Myocyte (in vitro differentiated cells): ENCODE data around the gene TSR1. TPM values are rescaled to one million over a fixed set of nuclear protein-coding genes. Genes with fewer than 3 reads are reported as not detected.
A peak's percentile ranks its signal among the peaks of the same experiment; 100 is the strongest.

Source experiments
- DNase-seq: peaks from one replicate; pipeline ENCODE4 v3.0.0-alpha.2; 2012; ENCODE audit warnings: low read depth
- polyA plus RNA-seq: library from polyadenylated mRNA; unstranded; fragments of >200 nt; gene quantifications from one replicate; pipeline ENCODE4 v1.2.1, GENCODE V29; 2012; ENCODE audit warnings: missing spikeins
- total RNA-seq: library from RNA; depleted of rRNA; stranded (reverse); fragments of >200 nt; gene quantifications from 2 replicates; pipeline ENCODE4 v1.2.3, GENCODE V29; 2014

The TSR1 gene
- 56.9 and 60.3 TPM in 2 replicates for total RNA-seq
- polyA plus RNA-seq: 21.4 TPM

DNA sequence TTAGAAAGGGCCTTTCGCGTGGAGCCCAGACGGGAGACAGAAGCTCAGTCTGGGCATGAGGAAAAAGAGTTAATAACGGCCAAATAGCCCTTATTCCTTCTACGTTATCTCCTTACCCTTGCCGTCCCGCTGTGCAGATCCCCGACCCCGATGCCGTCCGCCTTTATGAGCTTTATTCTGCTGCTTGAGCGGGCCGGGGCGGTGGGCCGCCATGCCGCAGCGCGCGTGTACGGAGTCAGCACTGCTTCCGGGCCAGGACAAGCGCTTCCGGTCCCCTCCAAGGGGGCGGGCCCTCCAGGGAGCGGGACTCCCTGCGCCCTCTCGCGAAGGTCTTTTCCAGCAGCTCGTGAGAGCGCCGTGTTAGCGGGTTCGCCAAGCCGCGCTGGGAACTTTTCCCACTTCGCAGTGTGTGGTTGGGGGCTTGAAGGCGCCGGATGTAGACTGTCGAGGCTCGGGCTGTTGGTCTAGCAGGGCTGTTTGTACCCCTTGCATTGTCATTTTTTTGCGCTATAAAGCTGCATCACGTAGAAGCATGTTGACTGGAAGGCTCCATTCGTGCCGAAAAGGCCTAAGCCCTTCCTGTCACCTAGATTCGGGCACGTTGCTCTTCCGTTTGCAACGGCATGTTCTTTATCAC is at the start of gene TSR1:
Gene TSR1 (minus strand): TSS at position 243 of the 637 bp plus-strand sequence. CDS start 30 bp downstream, at position 213.
- peak; percentile 93 for DNase-seq

- no peak for DNase-seq
These were observed 49.3 kb upstream of the TSR1 start for GRCh38 chr17:2385240-2386210.

DNA sequence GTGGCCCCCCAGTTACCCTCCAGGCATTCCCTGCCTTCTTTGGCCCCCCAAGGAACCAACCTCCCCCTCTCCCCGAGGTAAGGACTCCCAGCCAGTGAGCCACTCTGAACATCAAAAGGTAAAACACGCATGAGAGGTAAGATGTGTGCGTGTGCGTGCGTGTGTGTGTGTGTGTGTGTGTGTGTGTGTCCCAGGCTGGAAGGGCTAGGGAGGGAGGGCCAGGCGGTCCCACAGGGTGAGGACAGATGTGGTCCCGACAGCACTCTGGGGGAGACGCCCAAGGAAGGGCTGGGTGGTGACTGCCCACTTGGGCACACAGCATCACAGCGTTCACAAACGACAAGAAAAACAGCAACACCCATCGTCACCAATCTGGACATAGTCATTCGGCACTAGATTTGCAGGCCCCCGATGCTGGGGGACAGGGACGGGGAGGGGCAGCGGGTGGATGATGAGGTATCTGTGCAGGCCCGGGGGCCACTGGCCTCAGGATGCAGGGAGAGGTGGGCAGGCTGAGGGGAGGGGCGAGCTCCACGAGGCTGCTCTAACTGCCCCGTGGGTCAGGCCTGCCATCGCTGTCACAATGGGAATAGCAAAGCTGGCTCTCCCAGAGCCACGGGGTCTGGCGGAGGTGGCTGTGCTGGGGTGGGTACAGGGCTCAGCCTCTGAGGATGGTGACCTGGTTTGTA is 48.3 kb upstream of the TSR1 start:
- no peak for DNase-seq

- no peak for DNase-seq
These were observed 47.4 kb upstream of the TSR1 start for GRCh38 chr17:2383628-2384167.

GRCh38 chr17:2380950-2381649 is 44.8 kb upstream of the TSR1 start:
- DNase-seq: no peak

DNA sequence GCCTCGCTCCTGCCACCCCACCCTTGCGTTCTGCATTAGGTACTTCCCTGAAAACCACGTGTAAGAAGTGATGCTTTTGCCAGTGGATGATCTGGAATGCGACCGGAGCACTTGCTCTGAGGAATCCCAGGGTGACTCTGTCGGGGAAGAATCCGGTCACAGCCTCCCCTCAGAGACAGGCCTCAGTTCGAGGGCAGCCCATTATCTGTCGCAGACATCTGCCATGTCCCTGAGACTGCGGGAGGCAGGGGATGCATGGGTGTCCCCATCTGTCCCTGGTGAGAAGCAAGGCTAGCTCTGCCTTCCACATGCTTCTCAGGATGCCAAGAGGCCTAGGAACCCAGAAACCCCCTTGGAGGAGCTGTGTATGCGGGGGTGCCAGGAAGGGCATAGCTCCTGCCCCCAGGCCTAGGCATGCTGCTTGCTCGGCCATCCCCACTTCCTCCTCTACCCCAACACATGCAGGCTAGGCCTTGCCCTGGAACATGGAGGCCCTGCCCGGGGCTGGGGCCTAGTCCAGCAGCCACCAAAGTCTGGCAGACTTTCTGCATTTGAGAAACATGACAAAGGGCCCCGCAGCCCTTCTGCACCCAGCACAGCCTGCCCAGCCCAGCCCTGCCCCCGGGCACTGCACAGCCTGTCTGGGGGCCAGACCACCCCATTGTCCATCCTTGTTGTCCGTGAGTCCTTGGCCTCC is 44.1 kb upstream of the TSR1 start:
- no peak for DNase-seq

DNA sequence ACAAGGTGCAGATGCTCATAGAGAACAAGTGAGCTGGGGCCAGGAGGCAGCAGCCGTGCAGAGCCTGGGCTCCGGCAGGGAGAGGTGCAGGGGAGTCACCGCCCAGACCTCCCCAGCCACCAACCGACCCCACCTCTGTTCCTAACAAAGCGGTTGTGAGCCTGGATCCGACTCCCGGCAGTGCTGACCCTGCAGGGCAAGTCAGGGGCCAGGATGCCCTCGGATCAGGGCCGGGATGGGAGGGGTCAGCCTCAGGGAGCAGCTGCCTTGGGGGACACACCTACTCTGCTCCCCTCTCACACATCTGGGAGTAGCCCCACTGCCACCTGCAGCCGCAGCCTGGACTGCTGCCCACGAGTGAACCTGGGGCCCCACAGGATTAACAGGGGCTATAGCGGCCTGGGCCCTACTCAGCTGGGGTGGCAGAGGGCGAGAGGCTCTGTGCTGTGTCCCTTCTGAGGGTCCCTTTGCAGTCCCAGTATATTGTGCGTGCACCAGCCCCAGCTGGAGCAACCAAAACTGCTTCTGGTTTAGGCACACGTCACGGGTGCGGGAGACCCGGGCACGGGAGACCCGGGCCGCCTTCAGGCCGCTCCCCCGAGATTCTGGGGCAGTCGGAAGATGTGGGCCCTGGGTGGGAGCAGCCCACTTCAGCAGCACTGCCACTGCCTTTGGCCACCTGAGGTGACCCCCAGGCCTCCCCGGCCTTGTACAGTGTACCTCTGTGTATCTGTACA is 43.4 kb upstream of the TSR1 start:
- DNase-seq: no peak

GRCh38 chr17:2378905-2379304 is 42.6 kb upstream of the TSR1 start:
- no peak for DNase-seq

DNA sequence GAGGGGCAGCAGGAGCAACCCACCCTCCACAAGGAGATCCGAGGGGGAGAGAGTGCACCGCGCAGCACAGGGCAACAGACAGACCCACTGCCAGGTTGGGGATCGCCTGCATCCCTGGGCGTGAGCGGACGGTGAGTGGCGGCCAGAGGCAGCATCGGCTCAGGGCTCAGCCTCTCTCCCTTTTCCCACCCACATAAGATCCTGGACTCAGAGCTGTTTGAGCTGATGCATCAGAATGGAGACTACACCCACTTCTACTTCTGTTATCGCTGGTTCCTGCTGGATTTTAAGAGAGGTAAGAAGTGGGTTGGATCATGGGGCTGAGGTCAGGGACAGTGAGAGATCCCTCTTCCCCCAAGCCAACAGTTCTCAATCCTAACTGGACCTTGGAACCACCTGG is 41.4 kb upstream of the TSR1 start:
- no peak for DNase-seq

DNA sequence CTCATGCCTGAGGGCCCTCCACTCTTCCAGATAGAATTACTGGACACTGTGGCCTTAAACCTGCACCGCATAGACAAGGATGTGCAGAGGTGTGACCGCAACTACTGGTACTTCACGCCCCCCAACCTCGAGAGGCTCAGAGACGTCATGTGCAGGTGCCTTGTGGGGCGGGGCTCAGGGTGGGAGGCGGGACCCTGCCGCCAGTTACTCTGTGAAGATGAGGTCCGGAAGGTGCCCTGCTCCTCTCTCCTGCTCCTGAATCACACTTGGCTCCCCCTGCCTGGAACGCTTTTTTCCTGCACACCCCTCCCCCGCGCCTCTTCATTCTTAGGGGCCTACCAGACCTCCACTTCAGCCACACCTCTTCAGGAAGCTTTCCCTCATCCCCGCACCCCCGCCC is 39.9 kb upstream of the TSR1 start:
- DNase-seq: no peak

- no peak for DNase-seq
These were observed 39.1 kb upstream of the TSR1 start for GRCh38 chr17:2375406-2375805.

GRCh38 chr17:2374549-2375285 is 38.5 kb upstream of the TSR1 start:
- DNase-seq: peak; percentile 75

DNA sequence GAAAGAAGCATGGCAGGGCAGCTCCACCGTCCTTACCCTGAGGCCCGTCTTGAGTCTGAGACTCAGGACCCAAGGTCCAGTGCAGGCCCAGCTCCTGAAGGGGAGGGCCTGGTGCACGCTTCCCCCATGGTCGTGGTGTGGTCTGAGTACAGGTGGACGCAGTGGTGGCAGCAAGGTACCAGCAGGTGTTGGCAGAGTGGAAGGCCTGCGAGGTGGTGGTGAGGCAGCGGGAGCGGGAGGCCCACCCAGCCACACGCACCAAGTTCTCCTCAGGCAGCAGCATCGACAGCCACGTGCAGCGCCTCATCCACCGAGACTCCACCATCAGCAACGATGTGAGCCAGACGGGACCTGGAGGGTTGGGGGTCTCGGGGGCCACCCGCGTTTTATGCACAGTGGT is 36.9 kb upstream of the TSR1 start:
- DNase-seq: no peak

DNA sequence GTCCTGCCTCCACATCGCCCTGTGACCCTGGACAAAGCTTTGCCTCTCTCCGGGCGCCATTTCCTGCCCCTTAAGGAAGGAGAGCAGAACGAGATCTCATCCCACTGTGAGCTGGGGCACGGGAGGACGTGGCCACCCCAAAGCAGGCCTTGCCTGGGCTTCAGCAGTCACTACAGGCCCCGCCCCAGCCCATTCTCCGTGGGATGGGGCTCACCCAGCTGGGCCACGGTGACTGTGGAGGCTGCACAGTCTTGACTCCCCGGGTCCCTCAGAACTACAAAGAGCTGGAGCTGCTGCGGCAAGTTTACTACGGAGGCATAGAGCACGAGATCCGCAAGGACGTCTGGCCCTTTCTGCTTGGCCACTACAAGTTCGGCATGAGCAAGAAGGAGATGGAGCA is 36.4 kb upstream of the TSR1 start:
- DNase-seq: no peak

DNA sequence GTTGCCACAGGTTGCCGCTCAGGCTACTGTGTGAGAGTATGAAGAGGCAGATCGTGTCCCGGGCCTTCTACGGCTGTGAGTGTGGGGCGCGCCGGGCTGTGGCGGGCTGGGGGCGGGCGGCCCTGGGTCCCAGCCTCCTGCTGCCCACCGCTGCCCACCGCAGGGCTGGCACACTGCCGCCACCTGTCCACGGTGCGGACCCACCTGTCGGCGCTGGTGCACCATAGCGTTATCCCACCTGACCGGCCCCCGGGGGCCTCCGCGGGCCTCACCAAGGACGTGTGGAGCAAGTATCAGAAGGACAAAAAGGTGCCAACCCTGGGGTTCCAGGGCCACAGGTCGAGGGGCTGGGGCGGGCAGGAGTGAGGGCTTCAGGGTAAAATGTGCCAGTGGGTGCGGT is 35.9 kb upstream of the TSR1 start:
- DNase-seq: no peak

DNA sequence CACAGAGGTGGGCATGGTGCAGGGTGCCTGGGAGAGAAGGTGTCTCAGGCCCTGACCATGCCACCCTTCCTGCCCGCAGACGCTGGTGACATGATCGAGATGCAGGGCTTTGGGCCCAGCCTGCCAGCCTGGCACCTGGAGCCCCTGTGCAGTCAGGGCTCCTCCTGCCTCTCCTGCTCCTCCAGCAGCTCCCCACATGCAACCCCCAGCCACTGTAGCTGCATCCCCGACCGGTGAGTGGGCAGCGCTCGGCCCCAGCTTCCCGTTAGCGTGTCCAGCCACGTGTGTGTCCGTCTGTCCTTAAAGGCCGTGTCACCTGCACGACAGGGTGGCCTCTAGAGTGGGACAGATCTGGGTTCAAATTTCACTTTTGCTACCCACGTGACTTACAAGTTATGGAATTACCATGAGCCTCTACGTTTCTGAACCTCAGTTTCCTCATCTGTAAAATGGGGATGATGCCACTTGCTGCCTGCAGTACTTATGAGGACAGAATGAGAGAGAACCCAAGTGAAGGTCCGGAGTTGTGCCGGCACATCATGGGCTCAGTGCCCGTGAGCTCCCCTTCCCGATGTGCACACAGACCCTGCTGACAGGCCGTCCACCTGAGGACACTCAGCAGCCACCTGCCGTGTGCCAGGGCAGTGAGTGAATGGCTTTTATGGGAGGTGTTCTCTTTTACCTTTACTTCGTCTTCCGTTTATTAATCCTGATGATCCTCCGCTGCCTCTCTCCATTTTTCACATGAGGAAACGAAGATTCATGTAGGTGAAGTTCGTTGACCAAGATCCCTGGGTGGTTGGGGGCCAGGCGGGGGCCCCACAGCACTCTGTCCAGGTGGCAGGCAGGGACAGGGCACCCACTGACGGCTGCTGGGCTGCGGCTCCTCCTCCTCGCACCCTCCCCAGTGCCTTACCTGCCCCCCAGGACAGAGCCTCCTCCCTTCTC is 35.2 kb upstream of the TSR1 start:
- DNase-seq: no peak

DNA sequence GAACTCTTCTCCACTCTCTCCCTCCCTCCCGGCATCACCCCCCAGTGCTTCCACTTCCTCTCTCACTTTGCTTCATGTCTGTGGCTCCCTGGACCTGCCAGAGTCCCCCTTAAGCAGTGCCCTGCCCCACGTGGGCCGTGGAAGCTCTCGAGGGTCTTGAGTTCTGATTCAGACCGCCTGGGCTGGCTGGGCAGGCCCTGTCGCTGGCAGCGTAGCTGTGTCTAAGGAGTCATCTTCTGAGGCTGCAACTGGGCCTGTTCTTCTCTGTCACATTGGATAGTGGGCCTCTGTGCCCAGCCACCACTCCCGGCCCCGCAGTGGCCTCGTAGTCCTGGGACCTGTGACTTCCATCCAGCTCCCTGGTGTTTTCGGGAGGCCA is 33.9 kb upstream of the TSR1 start:
- no peak for DNase-seq
